ENCODE measurements around the gene DLGAP3.

DNA sequence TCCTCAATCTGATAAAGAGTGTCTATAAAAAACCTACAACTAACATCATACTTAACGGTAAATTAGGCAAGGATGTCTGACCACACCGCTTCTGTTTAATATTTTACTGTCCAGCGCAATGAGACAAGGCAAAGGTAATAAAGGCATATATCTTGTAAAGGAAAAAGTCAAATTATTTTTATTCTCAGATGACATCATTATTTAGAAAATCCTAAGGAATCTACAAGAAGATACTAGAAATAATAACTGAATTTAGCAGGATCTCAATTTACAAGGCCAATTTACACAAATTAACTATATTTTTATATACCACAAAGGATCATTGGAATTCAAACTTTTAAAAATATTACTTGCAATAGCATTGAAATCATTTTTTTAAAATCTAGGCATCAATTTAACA is 107.2 kb downstream of the DLGAP3 start:
- TF ChIP-seq, protein P1, sequence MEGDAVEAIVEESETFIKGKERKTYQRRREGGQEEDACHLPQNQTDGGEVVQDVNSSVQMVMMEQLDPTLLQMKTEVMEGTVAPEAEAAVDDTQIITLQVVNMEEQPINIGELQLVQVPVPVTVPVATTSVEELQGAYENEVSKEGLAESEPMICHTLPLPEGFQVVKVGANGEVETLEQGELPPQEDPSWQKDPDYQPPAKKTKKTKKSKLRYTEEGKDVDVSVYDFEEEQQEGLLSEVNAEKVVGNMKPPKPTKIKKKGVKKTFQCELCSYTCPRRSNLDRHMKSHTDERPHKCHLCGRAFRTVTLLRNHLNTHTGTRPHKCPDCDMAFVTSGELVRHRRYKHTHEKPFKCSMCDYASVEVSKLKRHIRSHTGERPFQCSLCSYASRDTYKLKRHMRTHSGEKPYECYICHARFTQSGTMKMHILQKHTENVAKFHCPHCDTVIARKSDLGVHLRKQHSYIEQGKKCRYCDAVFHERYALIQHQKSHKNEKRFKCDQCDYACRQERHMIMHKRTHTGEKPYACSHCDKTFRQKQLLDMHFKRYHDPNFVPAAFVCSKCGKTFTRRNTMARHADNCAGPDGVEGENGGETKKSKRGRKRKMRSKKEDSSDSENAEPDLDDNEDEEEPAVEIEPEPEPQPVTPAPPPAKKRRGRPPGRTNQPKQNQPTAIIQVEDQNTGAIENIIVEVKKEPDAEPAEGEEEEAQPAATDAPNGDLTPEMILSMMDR (IDR thresholded peaks at IDR 0.05) = no peak
- TF ChIP-seq POLR2A (IDR thresholded peaks at IDR 0.05) = no peak

All from ovary (tissue), 3 donors.